Gastrocnemius medialis (tissue), 4 donors: ENCODE results near the gene FAM163B. TPM values are rescaled to one million over a fixed set of nuclear protein-coding genes. Genes with fewer than 3 reads are reported as not detected.
"Not testable (repeated sequence)": the region's sequence is repeated elsewhere in the genome, so short reads cannot be mapped to it uniquely, and the experiment has no call there.

Source experiments
- ATAC-seq, 2 donors: fragments of 150-250 bp; one replicate each; pipeline ENCODE4 v1.9.1; 2016
- DNase-seq, 2 donors: peaks; one replicate each; pipeline ENCODE4 v3.0.0-alpha.2; 2019
- H3K27ac ChIP-seq, 4 donors: fragments of 200-600 bp; sonication (generic); 1 replicate in 1 of 4; 2 replicates in 3 of 4; pipeline ENCODE4 v1.5.1; 2016 to 2018; ENCODE audit warnings: mild to moderate bottlenecking in 2 of 4, moderate library complexity in 1 of 4
- H3K27me3 ChIP-seq, 3 donors: fragments of 200-600 bp; sonication (generic) in 2 of 3; 1 replicate in 1 of 3; 2 replicates in 2 of 3; pipeline versions ENCODE4 v1.5.1 to v1.6.0; 2016 to 2019; ENCODE audit warnings: mild to moderate bottlenecking in 1 of 3, moderate library complexity in 1 of 3
- H3K36me3 ChIP-seq, 2 donors: fragments of 200-600 bp; sonication (generic) in 1 of 2; one replicate each; pipeline ENCODE4 v1.5.1; 2017 to 2018
- H3K4me1 ChIP-seq, 2 donors: fragments of 200-600 bp; sonication (generic) in 1 of 2; one replicate each; pipeline ENCODE4 v1.5.1; 2016 to 2017; ENCODE audit warnings: mild to moderate bottlenecking in 2 of 2
- H3K4me3 ChIP-seq, 4 donors: fragments of 200-600 bp; sonication (generic) in 3 of 4; 1 replicate in 1 of 4; 2 replicates in 3 of 4; pipeline ENCODE4 v1.5.1; 2016 to 2019; ENCODE audit warnings: mild to moderate bottlenecking in 2 of 4
- H3K9me3 ChIP-seq, 3 donors: fragments of 200-600 bp; sonication (generic) in 2 of 3; 1 replicate in 1 of 3; 2 replicates in 2 of 3; pipeline ENCODE4 v1.5.1; 2016 to 2019
- POLR2A ChIP-seq, 2 donors: fragments of 450-650 bp; IDR thresholded peaks; one replicate each; pipeline ENCODE4 v1.6.1; 2017; ENCODE audit warnings: antibody characterized with exemption in 2 of 2, mild to moderate bottlenecking in 2 of 2, moderate library complexity in 2 of 2
- in situ Hi-C, 4 donors: fragments of 200-750 bp; cut with MboI; loops; one replicate each; pipeline versions ENCODE4 v1.15.0 to v1.8.0; 2017; ENCODE audit warnings: low sequenced_read_pairs in 4 of 4
- intact Hi-C: fragments of 100-400 bp; cut with DNase I; formaldehyde crosslinking; loops from one replicate; pipeline ENCODE4 v1.15.1; 2023; ENCODE audit warnings: low total_unique reads
- total RNA-seq, 4 donors: library from RNA; depleted of rRNA; stranded (reverse); fragments of >200 nt; gene quantifications; one replicate each; pipeline versions ENCODE4 v1.1.0 to v1.2.3, GENCODE V29; 2016
- TF ChIP-seq, protein P1 (sequence below), 5 experiments: fragments of 450-650 bp in 3 of 5; fragments of 200-600 bp in 2 of 5; sonication (generic) in 2 of 5; IDR thresholded peaks in 4 of 5; conservative IDR thresholded peaks in 1 of 5; 1 replicate in 4 of 5; 2 replicates in 1 of 5; pipeline ENCODE4 v1.5.1; 2016 to 2019; ENCODE audit warnings: antibody characterized with exemption in 5 of 5, mild to moderate bottlenecking in 3 of 5, moderate library complexity in 3 of 5

Gene FAM163B
- total RNA-seq, 4 donors from 2014 or later, result not detected

DNA sequence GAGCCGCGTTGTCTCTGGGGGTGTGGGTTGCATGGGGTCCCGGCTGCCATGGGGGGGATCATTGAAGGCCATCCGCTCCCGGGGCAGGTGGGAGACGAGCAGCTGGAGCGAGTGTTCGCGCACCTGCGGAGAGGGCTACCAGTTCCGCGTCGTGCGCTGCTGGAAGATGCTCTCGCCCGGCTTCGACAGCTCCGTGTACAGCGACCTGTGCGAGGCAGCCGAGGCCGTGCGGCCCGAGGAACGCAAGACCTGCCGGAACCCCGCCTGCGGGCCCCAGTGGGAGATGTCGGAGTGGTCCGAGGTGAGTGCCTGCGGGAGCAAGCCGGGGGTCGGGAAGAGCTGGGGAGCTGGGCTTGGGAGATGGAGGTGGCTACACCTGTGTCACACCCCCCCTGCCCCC, 41.0 kb downstream of the FAM163B start:
- in situ Hi-C loops (no loop called here), intact Hi-C loops (no loop called here)
- no peak for ATAC-seq
- Histone ChIP-seq H3K36me3 (no peaks in the 10 kb centered on the region), H3K4me1 (no peaks in the 10 kb centered on the region), H3K27ac (no peak overlapping the region), H3K4me3 (no peak overlapping the region), H3K27me3 (peaks cover 6 to 21% (median 14%) of the 10 kb centered on the region in 3 donors), H3K9me3 (no peaks in the 10 kb centered on the region)
- DNase-seq, result no peak
- no peak for TF ChIP-seq POLR2A (IDR thresholded peaks at IDR 0.05)
- TF ChIP-seq, protein P1, sequence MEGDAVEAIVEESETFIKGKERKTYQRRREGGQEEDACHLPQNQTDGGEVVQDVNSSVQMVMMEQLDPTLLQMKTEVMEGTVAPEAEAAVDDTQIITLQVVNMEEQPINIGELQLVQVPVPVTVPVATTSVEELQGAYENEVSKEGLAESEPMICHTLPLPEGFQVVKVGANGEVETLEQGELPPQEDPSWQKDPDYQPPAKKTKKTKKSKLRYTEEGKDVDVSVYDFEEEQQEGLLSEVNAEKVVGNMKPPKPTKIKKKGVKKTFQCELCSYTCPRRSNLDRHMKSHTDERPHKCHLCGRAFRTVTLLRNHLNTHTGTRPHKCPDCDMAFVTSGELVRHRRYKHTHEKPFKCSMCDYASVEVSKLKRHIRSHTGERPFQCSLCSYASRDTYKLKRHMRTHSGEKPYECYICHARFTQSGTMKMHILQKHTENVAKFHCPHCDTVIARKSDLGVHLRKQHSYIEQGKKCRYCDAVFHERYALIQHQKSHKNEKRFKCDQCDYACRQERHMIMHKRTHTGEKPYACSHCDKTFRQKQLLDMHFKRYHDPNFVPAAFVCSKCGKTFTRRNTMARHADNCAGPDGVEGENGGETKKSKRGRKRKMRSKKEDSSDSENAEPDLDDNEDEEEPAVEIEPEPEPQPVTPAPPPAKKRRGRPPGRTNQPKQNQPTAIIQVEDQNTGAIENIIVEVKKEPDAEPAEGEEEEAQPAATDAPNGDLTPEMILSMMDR (IDR thresholded peaks at IDR 0.05 in 4 of 5, conservative IDR thresholded peaks at IDR 0.05 in 1 of 5), result no peak

GRCh38 chr9:133566817-133567216, 42.4 kb downstream of the FAM163B start:
- ATAC-seq (no peak), DNase-seq (no peak)
- no peak overlapping the region for H3K27ac ChIP-seq
- no peak for TF ChIP-seq POLR2A (IDR thresholded peaks at IDR 0.05)
- TF ChIP-seq, protein P1 (IDR thresholded peaks at IDR 0.05 in 4 of 5, conservative IDR thresholded peaks at IDR 0.05 in 1 of 5), result no peak
- H3K36me3 ChIP-seq, result no peaks in the 10 kb centered on the region
- H3K27me3 ChIP-seq, result peaks cover 6 to 14% (median 9%) of the 10 kb centered on the region in 3 donors
- in situ Hi-C loops (no loop called here), intact Hi-C loops (no loop called here)
- no peaks in the 10 kb centered on the region for H3K4me1 ChIP-seq
- H3K4me3 ChIP-seq, result no peak overlapping the region
- no peaks in the 10 kb centered on the region for H3K9me3 ChIP-seq

GRCh38 chr9:133566382-133566781, 42.8 kb downstream of the FAM163B start:
- intact Hi-C loops (no loop called here), in situ Hi-C loops (no loop called here)
- Histone ChIP-seq H3K4me1 (no peaks in the 10 kb centered on the region), H3K27ac (no peak overlapping the region), H3K9me3 (no peaks in the 10 kb centered on the region), H3K4me3 (no peak overlapping the region), H3K36me3 (no peaks in the 10 kb centered on the region), H3K27me3 (peaks cover 2 to 14% (median 11%) of the 10 kb centered on the region in 3 donors)
- ATAC-seq (no peak), DNase-seq (no peak)
- TF ChIP-seq, protein P1 (IDR thresholded peaks at IDR 0.05 in 4 of 5, conservative IDR thresholded peaks at IDR 0.05 in 1 of 5), result no peak
- TF ChIP-seq POLR2A (IDR thresholded peaks at IDR 0.05), result no peak

- DNase-seq, result no peak
- no peaks in the 10 kb centered on the region for H3K36me3 ChIP-seq
- TF ChIP-seq, protein P1 (IDR thresholded peaks at IDR 0.05 in 4 of 5, conservative IDR thresholded peaks at IDR 0.05 in 1 of 5), result no peak
- TF ChIP-seq POLR2A (IDR thresholded peaks at IDR 0.05), result no peak
- no peak overlapping the region for H3K27ac ChIP-seq
- no peak for ATAC-seq
- peaks cover 8 to 21% (median 19%) of the 10 kb centered on the region in 3 donors for H3K27me3 ChIP-seq
- H3K4me1 ChIP-seq, result peaks cover 0 to 4% of the 10 kb centered on the region in 2 donors
- no peaks in the 10 kb centered on the region for H3K9me3 ChIP-seq
- H3K4me3 ChIP-seq, result no peak overlapping the region
- intact Hi-C loops (no loop called here), in situ Hi-C loops (no loop called here)
These were observed 44.6 kb downstream of the FAM163B start for GRCh38 chr9:133564451-133565116.

- intact Hi-C loops, H3K27ac ChIP-seq, ATAC-seq, DNase-seq, H3K36me3 ChIP-seq, H3K9me3 ChIP-seq, in situ Hi-C loops, H3K4me3 ChIP-seq, H3K4me1 ChIP-seq: not testable (repeated sequence)
- H3K27me3 ChIP-seq, result peaks cover 11 to 21% (median 19%) of the 10 kb centered on the region in 3 donors
These were observed 45.4 kb downstream of the FAM163B start for GRCh38 chr9:133563814-133564213.
